ENCODE measurements around the gene ESRRA. TPM values are rescaled to one million over a fixed set of nuclear protein-coding genes. Genes with fewer than 3 reads are reported as not detected.

ESRRA gene
- 17.6 and 18.7 TPM in 2 replicates for total RNA-seq

DNA sequence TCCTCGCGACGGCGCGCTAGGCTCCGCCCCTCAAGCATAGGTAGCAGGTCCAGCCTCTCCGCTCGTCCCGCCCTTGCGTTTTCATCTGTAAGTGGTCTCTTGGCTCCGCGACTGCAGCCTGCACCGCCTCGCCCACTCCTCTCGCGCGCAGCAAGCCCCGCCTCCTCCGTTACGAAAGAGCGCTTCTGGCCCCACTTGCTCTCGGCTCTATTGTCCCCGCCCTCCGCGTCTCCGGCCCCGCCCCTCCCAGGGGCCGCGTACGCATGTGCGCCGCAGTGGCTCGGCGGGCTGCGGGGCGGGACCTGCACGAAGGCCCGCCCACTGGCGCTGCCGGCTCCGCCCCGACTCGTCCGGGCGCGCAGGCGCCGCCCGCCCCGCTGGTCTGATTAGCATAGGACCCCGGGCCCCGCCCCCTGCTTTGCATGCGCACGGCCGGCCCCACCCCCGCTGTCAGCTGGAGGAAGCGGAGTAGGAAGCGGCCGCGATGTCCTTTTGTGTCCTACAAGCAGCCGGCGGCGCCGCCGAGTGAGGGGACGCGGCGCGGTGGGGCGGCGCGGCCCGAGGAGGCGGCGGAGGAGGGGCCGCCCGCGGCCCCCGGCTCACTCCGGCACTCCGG is at the start of gene ESRRA:
Gene ESRRA (plus strand): TSS at position 450 of the 616 bp plus-strand sequence. CDS start 1,656 bp downstream, outside the sequence.

DNA sequence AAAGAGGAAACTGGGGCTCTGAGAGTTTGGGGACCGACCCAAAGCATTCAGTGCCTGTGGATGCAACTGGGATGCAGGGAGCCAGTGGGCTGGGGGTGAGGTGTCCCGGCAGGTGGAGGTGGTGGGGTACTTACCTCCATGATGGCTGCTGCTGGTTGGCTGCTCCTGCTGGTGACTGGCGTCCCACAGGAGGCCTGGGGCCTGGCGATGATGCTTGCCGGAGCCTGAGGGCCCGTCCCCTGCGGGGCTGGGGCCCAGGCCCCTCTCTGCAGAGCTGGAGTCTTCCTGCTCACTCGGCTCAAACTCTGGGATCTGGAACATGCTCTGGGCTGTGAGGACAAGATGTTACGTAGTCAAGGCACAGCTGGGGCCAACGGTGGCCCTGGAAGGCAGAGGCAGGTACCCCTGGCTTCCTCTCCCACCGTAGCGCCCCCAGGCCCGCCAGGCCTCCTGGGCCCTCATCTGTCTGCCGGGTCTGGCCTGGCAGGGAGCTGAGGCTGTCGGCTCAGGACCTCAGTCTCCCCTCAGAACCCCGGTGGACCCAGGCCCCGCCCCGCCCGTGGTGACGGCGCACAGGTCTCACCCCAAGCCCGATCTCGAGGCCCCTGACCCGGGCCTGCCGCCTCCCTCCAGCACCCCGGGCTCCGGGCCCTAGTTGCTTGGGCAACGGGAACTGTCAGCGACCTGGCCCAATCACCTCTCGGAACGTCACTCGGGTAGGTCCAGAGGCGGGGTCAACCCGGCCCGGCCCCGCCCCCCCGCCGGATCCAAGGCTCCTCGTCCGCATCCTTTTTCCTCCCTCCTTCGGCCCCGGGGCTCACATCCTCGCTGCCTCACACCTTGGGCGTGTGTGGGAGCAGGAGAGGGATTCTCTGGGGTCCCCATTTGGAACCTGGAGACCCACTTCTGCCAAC is 21.0 kb upstream of the ESRRA start, which contains the start of gene BAD:
Gene BAD (minus strand): TSS at position 618 of the 914 bp plus-strand sequence. CDS start 297 bp downstream, at position 321.

DNA sequence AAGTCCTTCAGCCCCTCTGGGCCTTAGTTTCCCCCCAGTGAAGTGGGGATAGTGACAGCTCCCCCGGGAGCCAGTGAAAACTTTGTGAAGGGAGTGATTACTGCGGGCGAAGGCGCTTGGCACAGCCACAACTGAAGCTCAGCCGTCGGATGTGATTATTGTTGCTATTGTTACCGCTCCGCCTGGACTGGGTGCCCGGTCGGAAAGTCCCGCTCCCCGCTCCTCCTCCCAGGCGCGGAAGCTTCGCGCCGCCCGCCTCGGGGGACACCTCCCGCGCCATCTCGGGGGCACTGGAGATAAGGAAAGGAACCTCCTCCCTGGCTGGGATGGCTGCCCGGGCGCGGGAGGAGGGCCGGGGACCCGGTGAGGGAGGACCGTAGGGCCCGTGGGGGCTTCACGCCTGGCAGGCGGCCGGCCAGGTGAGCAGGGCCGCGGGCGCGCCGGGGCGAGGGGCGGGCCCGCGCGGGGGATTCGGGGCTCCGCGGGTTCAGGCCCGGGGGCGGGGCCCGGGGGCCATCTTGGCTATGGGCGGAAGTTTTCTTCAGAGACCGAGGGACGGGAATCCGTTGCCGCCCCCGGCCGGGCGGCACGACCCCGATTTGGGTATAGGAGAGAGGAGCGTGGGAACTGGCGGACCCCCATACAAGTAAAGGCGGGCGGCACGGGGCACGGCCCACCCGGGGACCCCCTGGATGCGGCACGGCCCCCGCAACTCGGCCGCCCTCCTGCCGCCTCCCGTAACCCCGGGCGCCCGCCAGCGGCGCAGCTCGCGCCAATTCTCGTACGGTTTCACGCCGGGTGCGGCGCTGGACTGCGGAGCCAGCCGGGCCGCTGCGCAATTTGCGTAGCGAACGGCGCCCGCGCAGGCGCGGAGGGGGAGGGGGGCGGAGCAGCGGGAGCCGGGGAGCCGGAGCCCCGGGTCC is 20.1 kb upstream of the ESRRA start, which contains the start of gene GPR137:
Gene GPR137 (plus strand): TSS at position 887 of the 923 bp plus-strand sequence. CDS start 677 bp downstream, outside the sequence.

DNA sequence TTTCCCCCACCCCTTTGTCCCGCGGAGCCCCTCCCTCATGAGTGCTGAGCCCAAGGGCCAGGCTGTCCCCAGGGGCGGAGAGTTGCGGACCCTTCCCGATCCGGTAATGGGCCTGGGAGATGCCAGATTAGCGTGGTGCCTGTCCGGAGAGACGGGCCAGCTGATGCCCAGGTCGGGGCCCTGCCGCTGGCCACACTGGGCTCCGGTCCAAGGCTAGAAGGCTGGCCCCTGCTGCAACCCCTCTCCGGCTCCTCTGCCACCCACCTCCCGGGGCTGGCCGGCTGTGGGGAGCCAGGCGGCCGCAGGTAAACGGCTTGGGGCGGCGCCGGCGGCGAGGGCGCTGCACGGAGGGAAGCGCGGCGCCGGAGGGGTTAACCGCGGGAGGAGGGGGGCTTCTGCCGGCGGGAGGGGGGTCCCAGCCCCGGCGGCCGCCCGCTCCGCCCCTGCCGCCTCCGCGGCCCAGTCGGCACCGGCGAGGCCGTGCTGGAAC is 14.0 kb upstream of the ESRRA start, which contains the start of gene KCNK4:
Gene KCNK4 (plus strand): TSS at position 41 of the 490 bp plus-strand sequence. CDS start 1,717 bp downstream, outside the sequence.

DNA sequence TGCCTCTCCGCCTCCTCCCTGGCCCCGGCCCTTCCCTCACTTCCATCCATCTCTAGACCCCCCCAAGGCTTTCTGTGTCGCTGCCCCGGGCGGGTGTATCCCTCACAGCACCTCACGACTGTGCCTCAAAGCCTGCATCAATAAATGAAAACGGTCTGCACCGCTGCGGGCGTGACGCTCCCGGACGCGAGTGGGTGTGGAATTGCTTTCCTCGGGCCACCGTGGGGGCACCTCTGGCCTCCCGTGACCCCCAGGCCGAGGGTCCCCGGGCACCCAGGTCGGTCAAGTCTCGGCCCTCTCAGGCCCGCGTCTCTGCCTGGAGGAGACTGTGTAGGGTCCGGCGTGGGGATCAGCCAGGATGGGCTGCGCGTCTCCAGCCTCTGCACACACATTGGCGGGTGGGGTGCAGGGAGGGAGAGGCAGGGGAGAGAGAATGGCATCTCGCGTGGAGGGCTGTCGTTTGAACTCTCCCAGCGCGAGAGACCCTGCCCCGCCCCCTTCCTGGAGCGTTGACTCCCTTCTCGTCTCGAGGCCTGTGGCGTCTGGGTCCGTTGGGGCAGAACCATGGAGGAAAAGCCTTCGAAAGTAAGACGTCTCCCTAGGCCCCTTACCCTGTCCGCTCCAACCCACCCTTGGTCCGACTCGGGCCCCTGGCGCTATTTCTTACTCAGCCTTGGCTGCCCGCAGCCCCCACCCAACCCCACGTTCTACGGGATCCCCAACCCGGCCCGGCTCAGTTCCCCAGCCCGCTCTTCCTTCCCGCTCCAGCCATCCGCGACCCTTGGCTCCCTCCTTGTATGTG is 5.3 kb upstream of the ESRRA start, which contains the start of gene CATSPERZ:
Gene CATSPERZ (plus strand): TSS at position 512 of the 802 bp plus-strand sequence. CDS start 53 bp downstream, at position 565.

DNA sequence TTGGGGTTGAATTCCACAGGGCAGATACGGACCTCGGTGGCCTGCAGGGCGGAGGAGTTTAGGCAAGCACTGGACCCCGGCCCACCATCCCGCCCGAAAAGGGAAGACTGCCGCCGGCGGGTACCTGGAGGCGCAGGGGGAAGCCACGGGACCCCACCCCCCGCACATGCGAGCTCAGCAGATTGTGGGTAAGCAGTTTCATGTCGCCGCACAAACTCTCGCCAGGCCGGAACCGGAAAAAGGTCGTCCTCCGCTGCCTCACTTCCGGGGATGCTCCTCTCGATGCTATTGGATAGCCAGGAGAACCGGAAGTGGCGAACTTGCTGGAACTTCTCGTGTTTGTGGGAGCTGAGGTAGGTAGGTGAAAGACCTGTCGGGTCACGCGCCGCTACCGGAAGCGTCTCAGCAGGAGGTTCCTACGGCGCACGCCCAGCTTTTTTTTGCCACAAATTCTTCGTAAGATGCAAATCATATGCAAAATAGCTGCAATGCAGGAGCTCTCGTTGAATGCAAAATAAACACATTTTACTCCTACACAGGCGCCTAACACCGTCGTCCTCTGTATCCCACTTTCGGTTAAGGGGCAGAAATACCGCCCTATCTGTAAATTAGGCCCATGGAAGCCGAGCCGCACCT is 12.1 kb downstream of the ESRRA start, which contains the start of gene TRMT112:
Gene TRMT112 (minus strand): TSS at position 235 of the 636 bp plus-strand sequence. CDS start 33 bp downstream, at position 202.

DNA sequence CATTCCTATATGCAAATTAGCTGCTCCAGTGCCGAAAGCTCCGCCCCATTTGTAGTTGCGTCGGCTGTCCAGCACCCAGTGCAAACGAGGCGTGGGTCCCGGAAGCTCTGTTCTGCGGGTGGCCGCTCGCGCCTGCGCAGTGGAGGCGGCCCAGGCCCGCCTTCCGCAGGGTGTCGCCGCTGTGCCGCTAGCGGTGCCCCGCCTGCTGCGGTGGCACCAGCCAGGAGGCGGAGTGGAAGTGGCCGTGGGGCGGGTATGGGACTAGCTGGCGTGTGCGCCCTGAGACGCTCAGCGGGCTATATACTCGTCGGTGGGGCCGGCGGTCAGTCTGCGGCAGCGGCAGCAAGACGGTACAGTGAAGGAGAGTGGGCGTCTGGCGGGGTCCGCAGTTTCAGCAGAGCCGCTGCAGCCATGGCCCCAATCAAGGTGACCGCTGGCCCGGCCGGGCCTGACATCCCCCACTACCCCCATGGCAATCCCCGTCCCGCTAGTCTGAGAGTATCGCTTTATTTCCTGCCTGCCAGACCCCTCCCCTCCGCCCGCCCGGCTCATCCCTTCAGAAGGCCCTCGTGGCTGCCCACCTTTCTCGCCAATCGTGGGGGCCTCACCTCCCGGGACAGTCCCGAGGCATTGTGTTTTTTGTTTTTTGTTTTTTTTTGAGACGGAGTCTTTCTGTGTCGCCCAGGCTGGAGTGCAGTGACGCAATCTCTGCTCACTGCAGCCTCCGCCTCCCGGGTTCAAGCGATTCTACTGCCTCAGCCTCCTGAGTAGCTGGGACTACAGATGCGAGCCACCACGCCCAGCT is 12.8 kb downstream of the ESRRA start, which contains the start of gene PRDX5:
Gene PRDX5 (plus strand): TSS at position 161 of the 805 bp plus-strand sequence. CDS start 95 bp downstream, at position 256.

DNA sequence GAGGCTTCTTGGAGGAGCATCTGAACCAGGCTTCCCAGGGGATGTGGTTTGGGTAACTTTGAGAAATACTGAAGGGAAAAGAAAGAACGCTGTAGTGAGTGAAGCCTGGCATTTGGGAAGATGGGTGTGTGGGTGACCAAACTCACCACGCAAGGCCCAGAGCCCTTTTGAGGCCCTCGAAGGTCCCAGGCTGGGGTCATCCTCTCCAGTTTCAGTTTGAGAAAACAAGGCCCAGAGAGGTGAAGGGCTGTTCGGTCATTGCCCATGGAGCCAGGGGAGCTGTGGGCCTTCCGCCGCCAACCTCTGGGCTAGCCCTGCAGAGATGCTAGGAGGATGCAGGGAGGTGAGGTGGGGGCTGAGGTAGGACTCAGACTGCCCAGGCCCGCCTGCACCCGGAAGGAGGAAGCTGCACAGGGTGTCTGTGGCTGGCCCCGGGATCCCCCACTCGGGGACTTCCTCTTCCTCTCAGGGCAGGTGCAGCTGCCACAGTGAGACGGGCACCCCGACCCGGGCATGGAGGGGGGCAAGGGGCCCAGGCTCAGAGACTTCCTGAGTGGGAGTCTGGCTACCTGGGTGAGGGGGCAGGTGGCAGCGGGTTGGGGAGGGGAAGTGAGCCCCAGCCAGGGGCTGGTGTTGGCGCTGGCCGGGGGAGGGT is 34.6 kb downstream of the ESRRA start, which contains the start of gene CCDC88B:
Gene CCDC88B (plus strand): TSS at position 451 of the 655 bp plus-strand sequence. CDS start 63 bp downstream, at position 514.

DNA sequence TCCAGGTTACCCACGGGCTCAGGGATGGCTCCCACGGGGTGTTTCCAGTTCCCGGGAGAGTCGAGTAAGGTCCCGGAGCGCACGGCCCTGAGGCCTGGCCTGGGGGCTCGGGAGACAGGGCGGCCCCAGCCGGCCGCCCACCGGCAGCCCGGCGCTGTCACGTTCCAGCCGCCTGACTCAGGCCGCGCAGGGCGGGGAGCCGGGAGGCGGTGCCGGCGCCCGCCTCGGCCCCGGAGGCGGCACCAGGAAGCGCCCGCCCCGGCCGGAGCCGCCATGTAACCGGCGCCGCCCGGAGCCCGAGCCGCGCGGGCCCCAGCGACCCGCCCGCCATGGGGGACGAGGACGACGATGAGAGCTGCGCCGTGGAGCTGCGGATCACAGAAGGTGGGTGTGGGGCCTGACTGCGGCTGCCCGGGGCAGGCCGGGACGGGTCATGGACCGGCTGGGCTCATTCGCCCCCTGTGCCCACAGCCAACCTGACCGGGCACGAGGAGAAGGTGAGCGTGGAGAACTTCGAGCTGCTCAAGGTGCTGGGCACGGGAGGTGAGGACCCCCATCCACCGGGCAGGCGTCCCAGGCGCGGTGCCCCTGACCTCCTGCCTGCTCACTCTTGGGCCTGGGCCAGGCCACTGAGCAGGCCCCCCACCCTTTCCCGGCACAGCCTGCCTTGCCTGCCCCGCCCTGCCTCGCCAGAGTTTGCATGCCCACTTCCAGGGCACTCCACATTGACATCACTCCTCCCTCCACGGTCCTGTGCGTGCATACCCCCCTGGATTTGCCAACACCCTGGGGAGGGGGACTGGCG is 53.8 kb downstream of the ESRRA start, which contains the start of gene RPS6KA4:
Gene RPS6KA4 (plus strand): TSS at position 256 of the 805 bp plus-strand sequence. CDS start 74 bp downstream, at position 330.

Small RNAs within 50 kb of the gene (small RNA-seq; reads per million reads assigned to genes)
- gene MIR7155 (0.46 reads per million, percentile 9 among the genes with 10 or more reads in this experiment), gene RF00019 (not detected)

Other genes starting within 250 kb of the ESRRA start
- 12.3 and 13.9 TPM in 2 replicates for gene MACROD1, start 139.4 kb upstream of the ESRRA start, total RNA-seq
- gene STIP1, start 119.4 kb upstream of the ESRRA start, total RNA-seq, result 84.9 and 87.6 TPM in 2 replicates
- 1.0 and 1.2 TPM in 2 replicates for gene FERMT3, start 98.8 kb upstream of the ESRRA start, total RNA-seq
- 20.8 and 29.8 TPM in 2 replicates for gene TRPT1, start 79.3 kb upstream of the ESRRA start, total RNA-seq
- gene NUDT22, start 79.2 kb upstream of the ESRRA start, total RNA-seq, result 35.0 and 35.9 TPM in 2 replicates
- gene DNAJC4, start 75.0 kb upstream of the ESRRA start, total RNA-seq, result 9.1 and 11.8 TPM in 2 replicates
- gene VEGFB, start 70.9 kb upstream of the ESRRA start, total RNA-seq, result 17.3 and 25.5 TPM in 2 replicates
- 32.5 and 35.7 TPM in 2 replicates for gene FKBP2, start 64.4 kb upstream of the ESRRA start, total RNA-seq
- gene PPP1R14B, start 58.6 kb upstream of the ESRRA start, total RNA-seq, result 104 and 126 TPM in 2 replicates
- gene PLCB3, start 54.0 kb upstream of the ESRRA start, total RNA-seq, result 19.5 and 20.3 TPM in 2 replicates
- 61.0 and 65.3 TPM in 2 replicates for gene BAD, start 20.9 kb upstream of the ESRRA start, total RNA-seq
- gene GPR137, start 19.7 kb upstream of the ESRRA start, total RNA-seq, result 10.6 and 11.1 TPM in 2 replicates
- gene KCNK4, start 14.2 kb upstream of the ESRRA start, total RNA-seq, result 0.11 TPM in 1 of 2 replicates, not detected in the other
- 0.13 TPM in 1 of 2 replicates, not detected in the other for gene CATSPERZ, start 5.2 kb upstream of the ESRRA start, total RNA-seq
- 109 and 165 TPM in 2 replicates for gene TRMT112, start 12.0 kb downstream of the ESRRA start, total RNA-seq
- gene PRDX5, start 12.6 kb downstream of the ESRRA start, total RNA-seq, result 218 and 224 TPM in 2 replicates
- gene CCDC88B, start 34.7 kb downstream of the ESRRA start, total RNA-seq, result 0.26 and 0.86 TPM in 2 replicates
- gene RPS6KA4, start 53.6 kb downstream of the ESRRA start, total RNA-seq, result 26.3 and 38.2 TPM in 2 replicates

All from articular chondrocyte of knee joint (primary cell).